CD14-positive monocyte (primary cell): ENCODE measurements around the gene LRRC72. TPM values are rescaled to one million over a fixed set of nuclear protein-coding genes. Genes with fewer than 3 reads are reported as not detected.

Experiments used
- DNase-seq, 3 donors: peaks; one replicate each; pipeline ENCODE4 v3.0.0-alpha.2; 2011 to 2022
- H2AFZ ChIP-seq: 2 replicates; pipeline ENCODE4 v1.6.0; 2012; ENCODE audit warnings: mild to moderate bottlenecking, low read depth, low read length, inconsistent platforms; ENCODE audit not compliant: insufficient read depth, poor library complexity, severe bottlenecking
- H3K27ac ChIP-seq, 2 donors: 1 replicate in 1 of 2; 2 replicates in 1 of 2; pipeline ENCODE4 v1.5.1; 2012 to 2013; ENCODE audit warnings: low read length in 2 of 2, control low read depth in 1 of 2, inconsistent platforms in 1 of 2, low read depth in 1 of 2, mild to moderate bottlenecking in 1 of 2
- H3K27me3 ChIP-seq, 2 donors: one replicate each; pipeline versions ENCODE4 v1.6.0 to v1.6.1; 2011 to 2013; ENCODE audit warnings: low read length in 2 of 2; ENCODE audit not compliant: control insufficient read depth in 2 of 2, insufficient read depth in 2 of 2
- H3K36me3 ChIP-seq, 2 donors: replicated peaks in 1 of 2; 1 replicate in 1 of 2; 2 replicates in 1 of 2; pipeline versions ENCODE4 v1.5.1 to v1.6.1; 2012 to 2013; ENCODE audit warnings: low read length in 2 of 2, control low read depth in 1 of 2, inconsistent platforms in 1 of 2, mild to moderate bottlenecking in 1 of 2; ENCODE audit not compliant: insufficient read depth in 2 of 2, control insufficient read depth in 1 of 2
- H3K4me1 ChIP-seq, 2 donors: 1 replicate in 1 of 2; 2 replicates in 1 of 2; pipeline versions ENCODE4 v1.5.1 to v1.6.1; 2012 to 2013; ENCODE audit warnings: low read length in 2 of 2, control low read depth in 1 of 2, inconsistent platforms in 1 of 2, mild to moderate bottlenecking in 1 of 2, moderate library complexity in 1 of 2; ENCODE audit not compliant: insufficient read depth in 2 of 2, control insufficient read depth in 1 of 2
- H3K4me2 ChIP-seq: replicated peaks from 2 replicates; pipeline ENCODE3; 2012; ENCODE audit warnings: low read length, moderate library complexity, mild to moderate bottlenecking; ENCODE audit not compliant: poor library complexity, severe bottlenecking; ENCODE audit errors: extremely low read depth
- H3K4me3 ChIP-seq, 3 experiments: fragments of 200-600 bp in 1 of 3; sonication (generic) in 1 of 3; replicated peaks in 1 of 3; 1 replicate in 2 of 3; 2 replicates in 1 of 3; pipeline ENCODE4 v1.5.1; 2011 to 2013; ENCODE audit warnings: low read length in 3 of 3, mild to moderate bottlenecking in 3 of 3, control low read depth in 2 of 3, low read depth in 2 of 3, inconsistent platforms in 1 of 3, moderate library complexity in 1 of 3
- H3K79me2 ChIP-seq: 2 replicates; pipeline ENCODE4 v1.6.0; 2012; ENCODE audit warnings: mild to moderate bottlenecking, control low read depth, inconsistent platforms, low read length, moderate library complexity; ENCODE audit not compliant: insufficient read depth
- H3K9ac ChIP-seq: 2 replicates; pipeline ENCODE4 v1.6.0; 2017; ENCODE audit warnings: low read length, mild to moderate bottlenecking; ENCODE audit not compliant: insufficient read depth, poor library complexity, severe bottlenecking
- H3K9me3 ChIP-seq, 2 donors: replicated peaks in 1 of 2; 1 replicate in 1 of 2; 2 replicates in 1 of 2; pipeline versions ENCODE4 v1.5.1 to v1.6.1; 2012 to 2013; ENCODE audit warnings: low read length in 2 of 2, control low read depth in 1 of 2; ENCODE audit not compliant: control insufficient read depth in 1 of 2, insufficient read depth in 1 of 2
- H4K20me1 ChIP-seq: 2 replicates; pipeline ENCODE4 v1.6.0; 2012; ENCODE audit warnings: mild to moderate bottlenecking, low read length, control low read depth, moderate library complexity; ENCODE audit not compliant: insufficient read depth
- H3K27ac Mint-ChIP-seq, 7 donors: one replicate each; pipeline ENCODE4 v1.8.0; 2020; ENCODE audit warnings: mild to moderate bottlenecking in 7 of 7, mixed read lengths in 7 of 7, moderate library complexity in 6 of 7, inconsistent platforms in 2 of 7
- H3K27me3 Mint-ChIP-seq, 3 donors: one replicate each; pipeline ENCODE4 v1.8.0; 2021 to 2022; ENCODE audit warnings: low read depth in 3 of 3, mild to moderate bottlenecking in 3 of 3, mixed read lengths in 3 of 3, moderate library complexity in 3 of 3, inconsistent platforms in 1 of 3
- H3K36me3 Mint-ChIP-seq, 2 donors: one replicate each; pipeline ENCODE4 v1.8.0; 2020; ENCODE audit warnings: mixed read lengths in 2 of 2, inconsistent platforms in 1 of 2, mild to moderate bottlenecking in 1 of 2
- H3K4me1 Mint-ChIP-seq: one replicate; pipeline ENCODE4 v1.8.0; 2020; ENCODE audit warnings: mild to moderate bottlenecking, mixed read lengths
- H3K4me3 Mint-ChIP-seq, 2 donors: one replicate each; pipeline ENCODE4 v1.8.0; 2020; ENCODE audit warnings: mild to moderate bottlenecking in 2 of 2, mixed read lengths in 2 of 2, moderate library complexity in 1 of 2
- H3K9me3 Mint-ChIP-seq, 7 donors: one replicate each; pipeline ENCODE4 v1.8.0; 2020 to 2022; ENCODE audit warnings: mixed read lengths in 7 of 7, mild to moderate bottlenecking in 6 of 7, moderate library complexity in 6 of 7, inconsistent platforms in 2 of 7
- CTCF ChIP-seq: fragments of 200-600 bp; IDR thresholded peaks from one replicate; pipeline ENCODE4 v1.8.0; 2022; ENCODE audit warnings: antibody characterized with exemption, mild to moderate bottlenecking
- WGBS: methylation state at CpG from one replicate; pipeline ENCODE4 v1.1.5; 2013; ENCODE audit warnings: missing lambda C conversion rate; ENCODE audit not compliant: insufficient coverage; 5-methylcytosine and 5-hydroxymethylcytosine counted together
- intact Hi-C, 2 donors: fragments of 100-400 bp; cut with micrococcal nuclease; formaldehyde crosslinking; loops; one replicate each; pipeline versions ENCODE4 v1.15.0 to v1.15.1; 2023
- polyA plus RNA-seq, 3 donors: library from polyadenylated mRNA; depleted of rRNA in 1 of 3; unstranded in 2 of 3; stranded (reverse) in 1 of 3; fragments of 300-500 nt in 2 of 3; fragments of >200 nt in 1 of 3; fragmentation: Illumina TruSeq in 2 of 3; gene quantifications; 1 replicate in 2 of 3; 2 replicates in 1 of 3; pipeline ENCODE4 v1.2.3, GENCODE V29; 2012 to 2021

LRRC72 gene
- polyA plus RNA-seq, 3 donors: not detected

GRCh38 chr7:16550671-16551070 lies 24.0 kb downstream of the LRRC72 start:
- intact Hi-C loops: no loop called here
- H3K27me3 ChIP-seq: no peaks in the 10 kb centered on the region
- H3K79me2 ChIP-seq: no peaks in the 10 kb centered on the region
- WGBS: no CpG with 5 or more reads among the region's 1 CpG
- H3K9me3 ChIP-seq: peaks cover 0 to 10% of the 10 kb centered on the region in 2 donors
- Mint-ChIP-seq H3K4me3 (no peak overlapping the region), H3K36me3 (no peaks in the 10 kb centered on the region), H3K9me3 (peaks cover 0 to 9% (median 2%) of the 10 kb centered on the region in 7 donors), H3K27ac (no peak overlapping the region), H3K27me3 (peaks cover 0 to 3% (median 2%) of the 10 kb centered on the region in 3 donors), H3K4me1 (no peaks in the 10 kb centered on the region)
- H2AFZ ChIP-seq: no peak overlapping the region
- no peaks in the 10 kb centered on the region for H3K36me3 ChIP-seq
- TF ChIP-seq CTCF: no peak
- no peak overlapping the region for H3K4me3 ChIP-seq
- H3K9ac ChIP-seq: no peak overlapping the region
- H3K27ac ChIP-seq: no peak overlapping the region
- no peaks in the 10 kb centered on the region for H4K20me1 ChIP-seq
- H3K4me1 ChIP-seq: no peaks in the 10 kb centered on the region
- no peak overlapping the region for H3K4me2 ChIP-seq
- DNase-seq: no peak

GRCh38 chr7:16554518-16555236 lies 28.1 kb downstream of the LRRC72 start:
- H3K36me3 ChIP-seq: no peaks in the 10 kb centered on the region
- H3K27me3 ChIP-seq: no peaks in the 10 kb centered on the region
- H3K27ac ChIP-seq: no peak overlapping the region
- no peak overlapping the region for H3K4me2 ChIP-seq
- H3K79me2 ChIP-seq: no peaks in the 10 kb centered on the region
- H3K36me3 Mint-ChIP-seq: no peaks in the 10 kb centered on the region
- DNase-seq: no peak
- no peaks in the 10 kb centered on the region for H3K4me1 Mint-ChIP-seq
- H2AFZ ChIP-seq: no peak overlapping the region
- no peaks in the 10 kb centered on the region for H3K4me1 ChIP-seq
- no peaks in the 10 kb centered on the region for H3K27me3 Mint-ChIP-seq
- no peak overlapping the region for H3K9ac ChIP-seq
- no peak overlapping the region for H3K27ac Mint-ChIP-seq
- no peaks in the 10 kb centered on the region for H4K20me1 ChIP-seq
- WGBS: 98% methylated on average over 5 of the region's 10 CpGs
- intact Hi-C loops: no loop called here
- no peaks in the 10 kb centered on the region for H3K9me3 ChIP-seq
- no peaks in the 10 kb centered on the region for H3K9me3 Mint-ChIP-seq
- no peak overlapping the region for H3K4me3 Mint-ChIP-seq
- H3K4me3 ChIP-seq: no peak overlapping the region
- no peak for TF ChIP-seq CTCF
